CD4-positive, alpha-beta T cell treated with Interleukin-1 beta for 1 hour (primary cell): Measurements from ENCODE around the gene CMTM7.
"Not testable (repeated sequence)": the region's sequence is repeated elsewhere in the genome, so short reads cannot be mapped to it uniquely, and the experiment has no call there.

Experiments
- DNase-seq, 2 donors: peaks; one replicate each; pipeline ENCODE4 v3.0.0-alpha.2; 2020 to 2022

Gene CMTM7

GRCh38 chr3:32383136-32383711 lies 8.4 kb upstream of the CMTM7 start:
- DNase-seq: no peak

- DNase-seq: peak in 1 of 2 donors; percentile 72
Measured at GRCh38 chr3:32384938-32385337, 6.7 kb upstream of the CMTM7 start.

DNA sequence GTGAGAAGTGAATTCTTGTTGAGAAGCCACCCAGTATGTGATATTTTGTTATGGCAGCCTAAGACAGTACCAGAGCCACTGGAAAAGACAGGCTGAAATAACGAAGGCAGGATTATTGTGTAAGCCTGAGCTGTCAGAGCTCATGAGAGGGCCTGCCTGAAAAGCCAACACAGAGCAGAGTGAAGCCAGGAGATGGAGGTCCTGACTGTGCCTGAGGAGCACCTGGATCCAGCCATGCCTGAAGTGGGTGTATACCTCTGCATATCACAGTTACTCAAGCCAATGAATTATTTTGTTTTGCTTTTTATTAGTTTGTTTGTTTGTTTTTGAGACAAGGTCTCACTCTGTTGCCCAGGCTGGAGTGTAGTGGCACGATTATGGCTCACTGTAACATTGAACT lies 4.1 kb upstream of the CMTM7 start:
- no peak for DNase-seq

- not testable (repeated sequence) for DNase-seq
Measured at GRCh38 chr3:32389577-32389976, 2.1 kb upstream of the CMTM7 start.

- DNase-seq: peak in 1 of 2 donors; percentile 29
Measured at GRCh38 chr3:32392536-32393302, 1.1 kb downstream of the CMTM7 start.

GRCh38 chr3:32395496-32395895 lies 3.8 kb downstream of the CMTM7 start:
- no peak for DNase-seq

GRCh38 chr3:32397941-32398340 lies 6.3 kb downstream of the CMTM7 start:
- no peak for DNase-seq

GRCh38 chr3:32398531-32398930 lies 6.9 kb downstream of the CMTM7 start:
- peak in 1 of 2 donors; percentile 33 for DNase-seq

DNA sequence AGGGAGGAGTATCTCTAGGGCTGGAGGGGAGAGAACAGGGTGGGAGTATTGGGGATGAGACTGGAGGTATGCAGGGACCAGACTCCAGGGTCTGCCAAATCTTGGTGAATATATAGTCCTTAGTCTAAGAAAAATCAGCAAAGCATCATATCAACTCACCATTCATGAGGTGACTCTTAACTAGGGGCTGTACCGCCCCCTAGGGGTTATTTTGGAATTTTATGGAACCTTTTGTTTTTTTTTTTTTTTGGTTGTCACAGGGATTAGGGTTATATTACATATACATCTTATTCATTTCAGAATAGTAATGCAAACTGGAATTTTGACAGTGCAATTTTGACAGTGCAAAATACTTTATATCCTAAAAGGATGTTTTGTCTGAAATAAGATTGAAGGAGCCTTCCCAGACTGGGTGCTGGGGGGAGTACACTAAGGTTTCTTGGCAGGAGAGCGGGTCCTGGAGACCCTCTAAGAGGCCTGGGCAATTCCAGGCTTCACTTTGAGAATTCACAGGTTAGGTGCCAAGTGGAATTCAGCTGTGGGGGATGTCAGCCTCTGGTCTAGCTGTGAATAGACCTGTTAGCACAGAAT lies 7.5 kb downstream of the CMTM7 start:
- DNase-seq: peak; percentile 32 to 78

DNA sequence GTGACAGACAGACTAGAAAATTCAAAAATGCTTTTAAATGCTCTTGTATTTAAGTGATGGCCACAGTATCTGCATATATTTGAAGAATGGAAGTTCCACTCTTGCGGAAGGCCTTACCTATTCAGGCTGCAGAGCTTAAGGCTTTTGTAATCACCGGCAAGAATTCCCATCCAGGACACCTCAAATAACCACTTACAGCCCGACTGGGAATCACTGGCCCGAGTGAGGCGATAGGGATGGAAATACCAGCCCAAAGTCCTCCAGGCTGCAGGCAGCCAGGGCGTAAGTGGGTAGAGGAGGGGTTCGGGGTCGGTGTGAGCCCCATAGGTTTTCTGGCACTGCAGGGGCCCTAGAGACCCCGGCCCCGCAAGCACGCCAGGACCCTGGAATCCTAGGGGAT lies 9.5 kb downstream of the CMTM7 start:
- DNase-seq: no peak

DNA sequence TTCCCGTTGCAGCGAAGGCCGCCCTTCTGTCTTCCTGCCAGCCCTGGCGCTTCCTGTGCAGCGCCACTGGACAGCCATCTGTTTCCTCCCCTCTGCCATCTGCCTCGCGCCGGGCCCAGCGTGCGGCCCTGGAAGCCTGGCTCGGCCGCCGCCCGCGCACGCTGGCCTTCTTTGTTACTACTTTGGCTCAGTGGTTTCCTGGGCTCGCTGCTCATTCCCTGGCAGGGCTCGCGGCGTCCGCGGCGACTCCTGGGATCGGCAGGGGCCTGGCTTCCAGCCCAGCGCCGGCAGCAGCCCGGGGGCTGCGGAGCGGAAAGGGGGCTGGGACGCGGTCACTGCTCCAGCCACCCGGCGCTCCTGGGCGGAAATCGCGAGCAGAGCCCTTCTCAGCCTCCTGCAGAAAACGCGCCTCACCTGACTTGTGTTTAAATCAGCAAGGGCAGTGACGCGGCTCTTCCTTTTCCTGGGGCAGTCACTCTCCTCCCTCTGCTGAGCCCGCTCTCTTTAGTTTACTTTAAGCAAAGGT lies 10.0 kb downstream of the CMTM7 start:
- peak; percentile 63 to 65 for DNase-seq

DNA sequence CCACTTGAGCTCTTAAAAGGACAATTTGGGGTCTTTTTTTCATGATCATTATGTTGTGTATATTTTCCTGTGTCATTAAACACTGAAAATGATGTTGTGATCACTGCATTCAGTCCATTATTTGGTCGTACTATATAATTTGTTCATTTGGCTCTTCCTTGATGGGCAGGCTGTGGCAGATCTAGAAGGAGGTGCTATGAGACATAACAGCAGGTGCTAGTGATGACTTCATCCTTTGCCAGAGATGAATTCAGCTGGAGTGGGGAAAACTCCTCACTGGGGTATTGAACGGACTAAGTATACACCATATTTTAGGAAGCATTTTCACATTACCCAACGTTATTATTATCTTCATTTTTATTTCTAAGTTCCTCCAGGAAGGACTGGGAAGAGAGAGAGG lies 12.0 kb downstream of the CMTM7 start:
- DNase-seq: no peak

GRCh38 chr3:32404714-32405113 lies 13.1 kb downstream of the CMTM7 start:
- no peak for DNase-seq

DNA sequence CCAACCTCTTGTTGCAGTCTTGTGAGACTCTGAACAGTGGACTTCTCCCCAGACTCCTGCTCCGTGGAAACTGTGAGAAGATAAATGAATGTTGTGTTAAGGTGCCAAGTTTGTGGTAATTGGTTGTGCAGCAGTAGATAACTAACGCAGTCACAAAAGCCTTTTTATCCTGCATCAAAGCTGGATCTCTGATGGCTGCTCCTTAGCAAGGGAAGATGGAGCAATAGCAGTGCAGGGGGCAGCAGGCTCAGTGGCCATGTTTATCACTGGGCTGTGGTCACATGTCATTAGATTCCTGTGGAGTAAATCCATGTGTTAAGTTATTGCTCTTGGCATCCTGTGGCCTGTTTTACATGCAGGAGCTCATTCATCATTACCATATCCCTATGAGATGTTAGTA lies 13.5 kb downstream of the CMTM7 start:
- no peak for DNase-seq

DNA sequence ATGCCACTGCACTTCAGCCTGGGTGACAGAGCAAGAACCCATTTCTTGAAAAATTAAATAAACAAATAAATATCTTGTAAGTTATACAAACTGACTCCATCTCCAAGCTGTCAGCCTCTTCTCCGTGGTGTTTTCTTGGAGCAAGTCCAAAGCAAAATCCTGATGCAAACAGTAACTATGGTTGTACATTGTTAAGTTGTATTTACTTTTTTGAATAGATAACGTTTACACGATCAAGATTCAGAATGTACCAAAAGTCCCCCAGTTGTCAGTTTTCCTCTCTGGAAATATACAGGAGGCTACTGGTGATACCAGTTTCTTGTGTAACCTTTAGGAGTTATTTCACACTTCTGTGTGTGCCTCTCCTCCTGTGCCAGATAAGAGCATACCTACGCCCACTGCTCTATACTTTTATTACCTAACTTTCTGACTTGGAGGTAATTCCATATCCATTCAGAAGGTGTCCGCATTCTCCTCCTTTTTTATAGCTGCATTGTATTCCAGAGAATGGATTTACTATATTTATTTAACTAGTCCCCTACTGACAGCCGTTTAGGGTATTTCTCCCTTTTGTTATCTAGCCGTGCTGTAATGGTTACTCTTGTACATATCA lies 14.2 kb downstream of the CMTM7 start:
- no peak for DNase-seq

GRCh38 chr3:32406486-32407408 lies 15.1 kb downstream of the CMTM7 start:
- no peak for DNase-seq

- no peak for DNase-seq
Measured at GRCh38 chr3:32410367-32411246, 19.0 kb downstream of the CMTM7 start.

DNA sequence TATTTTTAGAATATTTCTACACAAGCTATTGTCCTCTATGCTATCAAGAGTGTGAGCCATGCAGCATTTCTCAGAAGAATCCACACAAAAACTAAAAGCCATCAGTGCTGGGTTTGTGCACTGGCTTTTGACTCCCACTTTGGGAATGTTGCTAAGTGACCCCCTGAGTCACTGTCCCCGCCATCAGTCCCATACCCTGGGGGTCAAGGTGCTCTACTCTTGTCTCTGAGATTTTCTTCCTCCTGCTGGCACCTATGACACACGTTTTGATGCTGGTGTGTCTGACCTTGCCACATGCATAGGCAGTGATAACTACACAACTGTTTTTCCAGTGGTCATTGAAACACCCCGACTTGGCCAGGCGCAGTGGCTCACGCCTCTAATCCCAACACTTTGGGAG lies 19.8 kb downstream of the CMTM7 start:
- no peak for DNase-seq

- DNase-seq: no peak
Measured at GRCh38 chr3:32412887-32413286, 21.2 kb downstream of the CMTM7 start.

DNA sequence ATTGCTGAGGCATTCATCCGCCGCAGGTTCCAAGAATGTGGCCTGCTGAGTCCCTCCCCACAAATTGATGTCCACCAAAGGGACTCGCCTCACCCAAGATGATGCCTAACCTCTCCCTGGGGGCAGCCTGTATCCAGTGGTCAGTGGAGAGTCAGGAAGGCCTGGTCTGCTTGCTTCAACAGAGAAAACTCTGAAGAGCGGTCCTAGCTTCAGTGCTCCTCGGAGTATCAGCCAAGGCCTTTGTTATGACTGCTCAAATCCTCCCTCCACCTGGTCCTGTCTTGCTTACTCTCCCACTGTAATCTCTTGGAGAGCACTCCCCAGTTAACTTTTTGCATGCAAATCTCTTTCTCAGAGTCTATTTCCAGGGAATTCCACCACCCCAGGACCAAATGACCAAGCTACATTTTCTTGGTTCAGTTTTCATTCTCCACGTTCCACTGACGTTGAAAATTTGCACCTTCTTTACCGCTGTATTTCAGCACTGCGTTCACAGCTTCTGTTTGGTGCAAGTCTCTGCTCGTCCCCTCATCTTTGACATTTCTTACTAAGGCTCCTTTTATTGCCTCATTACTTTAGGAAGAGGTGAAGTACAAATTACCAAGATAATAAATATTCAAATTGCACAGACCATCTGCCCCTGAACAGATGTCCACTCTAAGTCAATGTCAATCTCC lies 22.3 kb downstream of the CMTM7 start:
- no peak for DNase-seq
